PFSK-1 (cell line): ENCODE results near the gene GOLGB1.

Experiments
- FOXP2 ChIP-seq: optimal IDR thresholded peaks from 2 replicates; pipeline ENCODE3; 2011; ENCODE audit warnings: borderline replicate concordance, control low read depth, inconsistent platforms; ENCODE audit not compliant: insufficient read depth; ENCODE audit errors: extremely low read length, extremely low read depth
- POLR2AphosphoS5 ChIP-seq: IDR thresholded peaks from 2 replicates; pipeline ENCODE4 v1.6.1; 2012; ENCODE audit warnings: low read depth, mild to moderate bottlenecking, control low read depth, low read length, moderate library complexity
- SIN3A ChIP-seq: IDR thresholded peaks from 2 replicates; pipeline ENCODE4 v1.6.1; 2012; ENCODE audit warnings: mild to moderate bottlenecking, low read length, moderate library complexity, borderline replicate concordance; ENCODE audit not compliant: insufficient read depth
- TAF1 ChIP-seq: IDR thresholded peaks from 2 replicates; pipeline ENCODE4 v1.6.1; 2012; ENCODE audit warnings: low read length, control low read depth, borderline replicate concordance; ENCODE audit not compliant: insufficient read depth
- TF ChIP-seq, protein P1 (sequence below), 2 experiments: IDR thresholded peaks; 2 replicates each; pipeline versions ENCODE4 v1.6.1 to v1.8.0; 2011 to 2012; ENCODE audit warnings: low read depth in 2 of 2, low read length in 2 of 2, control low read depth in 1 of 2, inconsistent platforms in 1 of 2, mild to moderate bottlenecking in 1 of 2, moderate library complexity in 1 of 2; ENCODE audit not compliant: insufficient read depth in 1 of 2

The GOLGB1 gene

DNA sequence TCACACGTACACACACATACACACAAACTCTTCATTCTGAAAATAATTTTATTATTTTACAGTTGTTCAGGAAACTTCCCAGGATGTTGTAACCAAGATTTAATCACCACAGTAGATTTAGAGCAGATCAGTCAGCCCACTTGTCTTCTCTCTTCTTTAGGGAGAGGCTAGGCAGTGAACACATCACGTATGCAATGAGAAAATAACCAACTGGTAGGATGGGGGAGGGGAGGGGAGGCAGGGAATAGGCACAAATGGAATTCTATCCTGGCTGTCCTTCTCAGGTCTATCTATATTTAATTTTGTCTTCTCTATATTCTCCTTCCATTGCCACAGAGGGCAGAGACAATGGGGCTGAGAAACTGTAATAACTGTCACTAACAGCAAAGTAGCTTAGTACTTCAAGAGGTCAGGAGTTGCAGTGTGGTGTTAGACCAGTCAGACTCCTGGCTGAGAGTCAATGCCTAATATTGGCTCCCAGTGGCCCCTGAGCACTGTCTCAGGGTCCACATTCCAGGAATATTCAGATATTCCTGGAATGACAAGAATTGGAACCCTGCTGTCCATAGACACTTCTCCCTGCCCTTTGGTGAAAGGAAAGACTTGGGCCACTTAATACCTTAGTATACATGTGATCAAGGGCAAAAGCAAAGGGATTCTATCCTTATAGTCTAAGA, 86.2 kb downstream of the GOLGB1 start:
- no peak for TF ChIP-seq POLR2AphosphoS5
- no peak for TF ChIP-seq FOXP2
- TF ChIP-seq, protein P1, sequence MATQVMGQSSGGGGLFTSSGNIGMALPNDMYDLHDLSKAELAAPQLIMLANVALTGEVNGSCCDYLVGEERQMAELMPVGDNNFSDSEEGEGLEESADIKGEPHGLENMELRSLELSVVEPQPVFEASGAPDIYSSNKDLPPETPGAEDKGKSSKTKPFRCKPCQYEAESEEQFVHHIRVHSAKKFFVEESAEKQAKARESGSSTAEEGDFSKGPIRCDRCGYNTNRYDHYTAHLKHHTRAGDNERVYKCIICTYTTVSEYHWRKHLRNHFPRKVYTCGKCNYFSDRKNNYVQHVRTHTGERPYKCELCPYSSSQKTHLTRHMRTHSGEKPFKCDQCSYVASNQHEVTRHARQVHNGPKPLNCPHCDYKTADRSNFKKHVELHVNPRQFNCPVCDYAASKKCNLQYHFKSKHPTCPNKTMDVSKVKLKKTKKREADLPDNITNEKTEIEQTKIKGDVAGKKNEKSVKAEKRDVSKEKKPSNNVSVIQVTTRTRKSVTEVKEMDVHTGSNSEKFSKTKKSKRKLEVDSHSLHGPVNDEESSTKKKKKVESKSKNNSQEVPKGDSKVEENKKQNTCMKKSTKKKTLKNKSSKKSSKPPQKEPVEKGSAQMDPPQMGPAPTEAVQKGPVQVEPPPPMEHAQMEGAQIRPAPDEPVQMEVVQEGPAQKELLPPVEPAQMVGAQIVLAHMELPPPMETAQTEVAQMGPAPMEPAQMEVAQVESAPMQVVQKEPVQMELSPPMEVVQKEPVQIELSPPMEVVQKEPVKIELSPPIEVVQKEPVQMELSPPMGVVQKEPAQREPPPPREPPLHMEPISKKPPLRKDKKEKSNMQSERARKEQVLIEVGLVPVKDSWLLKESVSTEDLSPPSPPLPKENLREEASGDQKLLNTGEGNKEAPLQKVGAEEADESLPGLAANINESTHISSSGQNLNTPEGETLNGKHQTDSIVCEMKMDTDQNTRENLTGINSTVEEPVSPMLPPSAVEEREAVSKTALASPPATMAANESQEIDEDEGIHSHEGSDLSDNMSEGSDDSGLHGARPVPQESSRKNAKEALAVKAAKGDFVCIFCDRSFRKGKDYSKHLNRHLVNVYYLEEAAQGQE (IDR thresholded peaks at IDR 0.05; ENCODE audit: insufficient read depth in 1 of 2, low read depth in 2 of 2, low read length in 2 of 2), result no peak
- no peak for TF ChIP-seq SIN3A
- no peak for TF ChIP-seq TAF1

DNA sequence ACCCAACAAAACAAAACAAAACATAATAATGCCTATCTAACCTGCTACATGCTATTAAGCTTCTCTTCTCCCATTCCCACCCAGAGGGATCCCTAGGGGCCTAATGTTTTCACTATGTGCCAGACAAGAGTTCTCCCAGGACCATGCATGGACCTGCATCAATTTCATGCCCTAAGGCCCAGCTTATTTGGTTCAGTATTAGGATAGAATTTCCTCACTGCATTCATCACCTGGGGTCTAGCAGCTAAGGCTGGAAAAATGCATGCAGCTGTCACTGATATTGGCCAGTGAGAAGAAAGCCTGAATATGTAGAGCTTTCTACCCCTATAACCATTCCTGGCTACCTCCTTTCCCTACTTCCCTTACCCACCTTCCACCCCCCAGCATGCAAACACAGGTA, 86.8 kb downstream of the GOLGB1 start:
- TF ChIP-seq, protein P1 (IDR thresholded peaks at IDR 0.05; ENCODE audit: insufficient read depth in 1 of 2, low read depth in 2 of 2, low read length in 2 of 2), result no peak

DNA sequence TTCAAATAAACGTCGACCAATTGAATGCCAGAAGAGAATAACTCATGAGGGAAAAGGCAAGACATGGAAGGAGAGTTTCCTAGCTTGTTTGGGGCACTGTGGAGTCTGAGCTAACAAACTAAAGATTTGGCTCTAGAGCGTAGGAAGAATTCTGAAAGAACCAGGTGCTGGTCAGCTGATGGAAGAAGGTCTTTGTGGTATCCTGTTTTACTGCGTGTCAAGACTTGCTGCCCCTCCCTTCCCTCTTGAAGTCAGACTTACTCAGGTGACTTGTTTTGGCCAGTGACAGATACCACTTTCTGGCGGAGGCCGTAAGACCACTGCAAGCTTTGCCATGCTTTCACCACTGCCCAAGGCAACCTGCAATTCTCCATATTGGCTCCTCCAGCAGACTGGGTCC, 88.2 kb downstream of the GOLGB1 start:
- TF ChIP-seq FOXP2 (no peak), SIN3A (no peak), TAF1 (no peak), POLR2AphosphoS5 (no peak)
- TF ChIP-seq, protein P1 (IDR thresholded peaks at IDR 0.05; ENCODE audit: insufficient read depth in 1 of 2, low read depth in 2 of 2, low read length in 2 of 2), result no peak

DNA sequence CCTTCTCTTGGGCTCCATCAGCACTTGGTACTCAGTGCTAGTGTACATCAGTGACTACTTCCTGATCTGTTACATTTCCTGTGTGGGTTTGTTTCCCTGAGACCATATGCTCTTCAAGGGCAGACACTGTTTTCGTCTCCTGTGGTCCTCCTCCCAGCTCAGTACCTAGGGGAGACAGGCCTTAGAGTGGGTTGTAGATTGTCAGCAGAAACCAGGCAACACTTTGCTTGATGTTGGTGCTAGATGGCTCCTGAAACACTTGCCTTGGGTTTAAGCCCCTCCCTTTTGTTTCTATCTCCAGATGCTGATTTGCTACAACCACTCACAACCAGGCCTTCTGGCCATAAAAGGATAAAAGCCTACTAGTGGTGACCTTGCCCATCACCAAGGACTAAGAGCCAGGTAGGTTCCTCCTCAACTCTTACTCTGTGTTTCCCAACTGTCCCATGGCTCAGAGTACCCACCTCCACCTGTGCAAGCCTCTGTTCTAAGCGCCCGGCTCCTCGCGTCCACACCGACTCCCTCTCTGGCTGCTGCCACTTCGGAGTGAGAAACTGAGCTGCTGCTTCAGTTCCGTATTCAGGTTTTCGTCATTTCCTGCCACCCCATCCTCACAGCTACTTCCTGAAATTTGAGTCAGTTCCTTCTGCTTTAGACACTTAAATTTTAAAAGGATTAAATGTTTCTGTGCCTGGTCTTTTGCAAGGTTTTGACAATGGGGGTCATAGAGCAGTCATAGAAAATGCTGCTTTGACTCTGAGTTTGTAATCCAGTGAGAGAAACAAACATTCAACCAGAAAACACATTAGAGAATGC, 89.0 kb downstream of the GOLGB1 start, which contains the start of gene HCLS1:
Gene HCLS1 (minus strand): TSS at position 548 of the 816 bp plus-strand sequence. CDS start 2,556 bp downstream, outside the sequence.
- TF ChIP-seq TAF1 (no peak), POLR2AphosphoS5 (peak; percentile 78; the same call in 1 of the 2 replicates)
- TF ChIP-seq, protein P1 (IDR thresholded peaks at IDR 0.05; ENCODE audit: insufficient read depth in 1 of 2, low read depth in 2 of 2, low read length in 2 of 2), result no peak
